Adrenal gland (tissue), 12 donors: ENCODE results near the gene TMEM14A. TPM values are rescaled to one million over a fixed set of nuclear protein-coding genes. Genes with fewer than 3 reads are reported as not detected.

Experiments
- DNase-seq, 7 donors: peaks; one replicate each; pipeline ENCODE4 v3.0.0-alpha.2; 2019 to 2020
- H3K27ac ChIP-seq, 5 donors: fragments of 200-600 bp; sonication (generic) in 4 of 5; 1 replicate in 3 of 5; 2 replicates in 2 of 5; pipeline versions ENCODE4 v1.5.1 to v1.8.0; 2016 to 2020; ENCODE audit warnings: mild to moderate bottlenecking in 1 of 5
- H3K27me3 ChIP-seq: fragments of 200-600 bp; 2 replicates; pipeline ENCODE4 v1.8.0; 2021
- H3K36me3 ChIP-seq, 2 donors: fragments of 200-600 bp; replicated peaks in 1 of 2; 1 replicate in 1 of 2; 2 replicates in 1 of 2; pipeline versions ENCODE4 v1.5.1 to v1.8.0; 2018 to 2022
- H3K4me1 ChIP-seq, 2 donors: fragments of 200-600 bp; replicated peaks in 1 of 2; 1 replicate in 1 of 2; 2 replicates in 1 of 2; pipeline versions ENCODE4 v1.5.1 to v1.8.0; 2018 to 2021
- H3K4me3 ChIP-seq, 4 donors: fragments of 200-600 bp; sonication (generic) in 3 of 4; one replicate each; pipeline ENCODE4 v1.5.1; 2016 to 2018
- H3K9me3 ChIP-seq, 3 donors: fragments of 200-600 bp; sonication (generic) in 1 of 3; replicated peaks in 1 of 3; 1 replicate in 2 of 3; 2 replicates in 1 of 3; pipeline versions ENCODE4 v1.5.1 to v1.8.0; 2016 to 2021
- CTCF ChIP-seq, 6 experiments: fragments of 450-650 bp in 4 of 6; fragments of 200-600 bp in 2 of 6; sonication (generic) in 1 of 6; IDR thresholded peaks; 1 replicate in 5 of 6; 2 replicates in 1 of 6; pipeline versions ENCODE4 v1.5.1 to v1.8.0; 2016 to 2021; ENCODE audit warnings: antibody characterized with exemption in 6 of 6, mild to moderate bottlenecking in 2 of 6, moderate library complexity in 1 of 6
- POLR2A ChIP-seq, 2 donors: fragments of 450-650 bp; IDR thresholded peaks; one replicate each; pipeline ENCODE4 v1.6.1; 2017; ENCODE audit warnings: antibody characterized with exemption in 2 of 2, mild to moderate bottlenecking in 2 of 2, moderate library complexity in 1 of 2
- WGBS, 4 donors: extraction: QIAGEN DNeasy Blood & Tissue Kit in 2 of 4; methylation state at CpG; one replicate each; pipeline versions ENCODE4 v1.1.5 to v1.1.7; 2013 to 2017; 5-methylcytosine and 5-hydroxymethylcytosine counted together
- intact Hi-C, 2 donors: fragments of 100-400 bp; cut with DNase I; formaldehyde crosslinking; loops; one replicate each; pipeline versions ENCODE4 v1.14.1 to v1.15.0; 2022 to 2023
- polyA plus RNA-seq, 3 donors: library from polyadenylated mRNA; stranded (reverse); fragments of 200-250 nt in 2 of 3; fragments of 350-450 nt in 1 of 3; fragmentation: Illumina TruSeq in 1 of 3; extraction: RNeasy Lipid Tissue Mini Kit (QIAGEN cat#74804) in 1 of 3; gene quantifications; one replicate each; pipeline ENCODE4 v1.2.3, GENCODE V29; 2013 to 2014
- total RNA-seq, 9 donors: library from RNA; depleted of rRNA in 4 of 9; stranded (reverse); fragments of >200 nt in 4 of 9; fragments of 120-200 nt in 1 of 9; fragmentation: NEBNext Ultra II Directional in 1 of 9; extraction: Animal tissue kit (Norgen Biotek cat#: 25700) in 1 of 9; gene quantifications; one replicate each; pipeline versions ENCODE4 v1.1.0 to v1.2.4, GENCODE V29; 2013 to 2023
- donor health status: healthy with polysubstance abuse.
- donor health status: Bipolar disorder and iron deficiency.
- donor health status: DM: yes; HTN: yes; CAD: no.
- donor health status: DM: no; HTN: no; CAD: no.
- donor health status: DM: no; HTN: no; CAD: no.
- donor health status: DM: yes; HTN: yes; CAD: no.

The TMEM14A gene
- total and polyA plus RNA-seq, 12 donors: 12.9 to 70.9 (median 51.0) TPM

- Histone ChIP-seq H3K4me3 (no peak overlapping the region), H3K36me3 (no peaks in the 10 kb centered on the region), H3K9me3 (no peaks in the 10 kb centered on the region), H3K27me3 (no peaks in the 10 kb centered on the region), H3K4me1 (peaks cover 0 to 12% of the 10 kb centered on the region in 2 donors), H3K27ac (no peak overlapping the region)
- DNase-seq: no peak
- TF ChIP-seq POLR2A (IDR thresholded peaks at IDR 0.05) (no peak), CTCF (IDR thresholded peaks at IDR 0.05) (no peak)
- WGBS, 4 donors: 64 to 96% (median 73%) methylated on average over 3 of the region's 3 CpGs
- intact Hi-C loops: loop anchor here (5.0 to 10.0 kb wide), 3 partner anchors 67 to 377 kb away; partner anchors contain the start of gene MCM3 (in 1 of the 2)
Observed at GRCh38 chr6:52661551-52661950, 9.4 kb upstream of the TMEM14A start.

- Histone ChIP-seq H3K36me3 (no peaks in the 10 kb centered on the region), H3K4me3 (no peak overlapping the region), H3K27ac (no peak overlapping the region), H3K27me3 (no peaks in the 10 kb centered on the region), H3K9me3 (no peaks in the 10 kb centered on the region), H3K4me1 (peaks cover 0 to 12% of the 10 kb centered on the region in 2 donors)
- intact Hi-C loops: loop anchor here (5.0 to 10.0 kb wide), 3 partner anchors 67 to 377 kb away; partner anchors contain the start of gene MCM3 (in 1 of the 2)
- TF ChIP-seq POLR2A (IDR thresholded peaks at IDR 0.05) (no peak), CTCF (IDR thresholded peaks at IDR 0.05) (no peak)
- DNase-seq: no peak
- 82 to 98% (median 92%) methylated on average over 2 of the region's 2 CpGs for WGBS, 4 donors
Observed at GRCh38 chr6:52662031-52662430, 8.9 kb upstream of the TMEM14A start.

GRCh38 chr6:52663120-52663935 is 7.6 kb upstream of the TMEM14A start:
- 13 to 18% (median 15%) methylated on average over 12 of the region's 12 CpGs for WGBS, 4 donors
- peaks cover 0 to 12% of the 10 kb centered on the region in 2 donors for H3K4me1 ChIP-seq
- H3K4me3 ChIP-seq: peak overlapping the region in 2 of 4 donors; percentile 67 to 71
- no peaks in the 10 kb centered on the region for H3K36me3 ChIP-seq
- intact Hi-C loops: loop anchor here (5.0 to 10.0 kb wide), 3 partner anchors 69 to 379 kb away; partner anchors contain the start of gene MCM3 (in 1 of the 2)
- peak; percentile 36 to 74 (median 48) for DNase-seq
- H3K27ac ChIP-seq: no peak overlapping the region
- H3K27me3 ChIP-seq: no peaks in the 10 kb centered on the region
- H3K9me3 ChIP-seq: no peaks in the 10 kb centered on the region
- no peak for TF ChIP-seq POLR2A (IDR thresholded peaks at IDR 0.05)
- TF ChIP-seq CTCF (IDR thresholded peaks at IDR 0.05): peak; percentile 59 to 94 (median 90)

- 0 to 2% (median 0%) methylated on average over 11 of the region's 11 CpGs for whole genome bisulfite sequencing, 4 donors
- peak overlapping the region in 3 of 4 donors; percentile 67 to 72 (median 71) for H3K4me3 ChIP-seq
Observed at GRCh38 chr6:52663936-52664185, 7.1 kb upstream of the TMEM14A start.

More at GRCh38 chr6:52663936-52664185, 7.1 kb upstream of the TMEM14A start:
- H3K36me3 ChIP-seq: no peaks in the 10 kb centered on the region
- intact Hi-C loops: loop anchor here (5.0 to 10.0 kb wide), 3 partner anchors 69 to 379 kb away; partner anchors contain the start of gene MCM3 (in 1 of the 2)
- no peak for DNase-seq
- no peaks in the 10 kb centered on the region for H3K27me3 ChIP-seq
- peak overlapping the region in 3 of 5 donors; percentile 55 to 65 (median 61) for H3K27ac ChIP-seq
- H3K9me3 ChIP-seq: no peaks in the 10 kb centered on the region
- peaks cover 0 to 12% of the 10 kb centered on the region in 2 donors for H3K4me1 ChIP-seq
- peak in 1 of 6 experiments; percentile 23 for TF ChIP-seq CTCF (IDR thresholded peaks at IDR 0.05)
- no peak for TF ChIP-seq POLR2A (IDR thresholded peaks at IDR 0.05)
